Stimulated activated CD8-positive, alpha-beta memory T cell treated with anti-CD3 and anti-CD28 coated beads, Interleukin-7, amount 100 ng/mL, for 1 hour (primary cell): ENCODE measurements around the gene CDK15.
"Not testable (repeated sequence)": the region's sequence is repeated elsewhere in the genome, so short reads cannot be mapped to it uniquely, and the experiment has no call there.

ENCODE experiments used
- DNase-seq, 2 donors: peaks; one replicate each; pipeline ENCODE4 v3.0.0-alpha.2; 2020; ENCODE audit warnings: low read depth in 2 of 2

Gene CDK15

GRCh38 chr2:201828220-201828619 is 21.9 kb downstream of the CDK15 start:
- no peak for DNase-seq

DNA sequence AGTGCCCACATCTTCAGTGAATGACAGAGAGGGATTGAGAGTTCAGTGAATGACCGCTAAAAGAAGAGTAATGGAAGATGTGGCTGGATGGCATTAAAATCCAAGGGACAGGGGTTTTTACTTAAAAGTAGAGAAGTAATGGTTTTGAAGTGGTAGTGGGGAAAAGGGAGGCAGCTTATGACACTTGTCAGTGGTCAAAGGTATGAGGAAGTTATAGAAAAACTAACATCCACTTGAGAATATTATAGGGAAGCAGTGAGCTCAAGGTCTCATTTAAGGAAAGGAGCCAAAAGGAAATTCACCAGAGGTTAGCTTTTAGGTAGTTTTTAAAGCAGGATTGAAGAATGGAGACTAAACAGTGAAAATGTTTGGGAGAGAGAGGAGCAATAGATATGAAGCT is 24.3 kb downstream of the CDK15 start:
- DNase-seq: no peak

- no peak for DNase-seq
Measured at GRCh38 chr2:201831469-201831868, 25.1 kb downstream of the CDK15 start.

DNA sequence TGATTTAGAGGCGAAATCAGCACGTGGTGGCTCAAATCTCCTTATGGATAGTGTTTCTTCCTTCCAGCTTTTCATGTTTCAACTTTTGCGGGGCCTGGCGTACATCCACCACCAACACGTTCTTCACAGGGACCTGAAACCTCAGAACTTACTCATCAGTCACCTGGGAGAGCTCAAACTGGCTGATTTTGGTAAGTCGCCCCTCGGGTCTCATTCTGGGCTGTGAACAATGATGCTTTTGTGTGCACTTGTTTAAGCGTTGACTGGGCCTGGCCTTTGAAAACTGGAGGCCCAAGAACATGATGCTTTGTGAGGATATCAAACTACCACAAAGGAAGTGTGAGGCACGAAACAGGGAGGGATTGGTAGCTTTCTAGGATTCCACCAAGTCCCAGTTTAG is 27.4 kb downstream of the CDK15 start:
- no peak for DNase-seq

GRCh38 chr2:201835066-201835465 is 28.7 kb downstream of the CDK15 start:
- no peak for DNase-seq

- DNase-seq: no peak
Measured at GRCh38 chr2:201837391-201837790, 31.1 kb downstream of the CDK15 start.

DNA sequence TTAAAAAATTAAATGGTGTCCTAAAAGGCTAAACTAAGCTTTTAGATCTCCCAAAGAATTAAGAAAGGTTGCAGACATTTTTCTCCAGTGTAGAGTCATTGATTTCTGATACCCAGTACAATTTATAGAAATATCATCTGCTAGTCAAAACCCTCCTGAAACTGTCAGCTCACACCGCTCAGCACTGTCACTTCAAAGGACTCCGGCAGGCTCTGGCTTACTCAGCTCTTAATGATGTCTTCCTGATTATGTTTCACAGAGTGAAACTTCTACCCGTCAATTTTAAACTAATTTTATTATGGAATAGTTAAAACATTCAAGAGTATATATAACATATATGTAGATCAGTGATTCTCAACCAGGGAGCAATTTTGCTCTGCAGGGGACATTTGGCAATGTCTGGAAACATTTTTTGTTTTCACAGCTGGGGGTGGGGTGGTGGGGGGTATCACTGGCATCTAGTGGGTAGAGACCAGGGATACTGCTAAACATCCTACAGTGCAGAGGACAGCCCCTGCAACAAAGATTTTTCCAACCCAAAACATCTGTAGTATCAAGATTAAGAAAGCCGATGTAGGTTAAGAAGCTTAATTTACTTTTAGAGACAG is 31.6 kb downstream of the CDK15 start:
- no peak for DNase-seq

DNA sequence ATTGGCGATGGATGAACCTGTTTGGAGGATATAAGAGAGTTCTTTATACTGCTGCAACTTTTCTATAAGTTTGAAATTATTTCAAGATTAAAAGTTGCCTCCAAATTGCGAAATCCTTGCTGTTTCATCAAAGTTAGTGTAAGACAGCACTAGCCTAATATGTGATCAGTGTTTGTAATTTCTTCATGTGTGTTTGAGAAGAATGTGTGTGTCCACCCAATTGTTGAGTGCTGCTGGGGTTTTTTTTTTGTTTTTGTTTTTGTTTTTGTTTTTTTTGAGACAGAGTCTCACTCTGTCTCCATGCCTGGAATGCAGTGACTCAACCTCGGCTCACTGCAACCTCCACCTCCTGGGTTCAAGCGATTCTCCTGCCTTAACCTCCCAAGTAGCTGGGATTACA is 33.4 kb downstream of the CDK15 start:
- DNase-seq: no peak

- DNase-seq: no peak
Measured at GRCh38 chr2:201840726-201841125, 34.4 kb downstream of the CDK15 start.

DNA sequence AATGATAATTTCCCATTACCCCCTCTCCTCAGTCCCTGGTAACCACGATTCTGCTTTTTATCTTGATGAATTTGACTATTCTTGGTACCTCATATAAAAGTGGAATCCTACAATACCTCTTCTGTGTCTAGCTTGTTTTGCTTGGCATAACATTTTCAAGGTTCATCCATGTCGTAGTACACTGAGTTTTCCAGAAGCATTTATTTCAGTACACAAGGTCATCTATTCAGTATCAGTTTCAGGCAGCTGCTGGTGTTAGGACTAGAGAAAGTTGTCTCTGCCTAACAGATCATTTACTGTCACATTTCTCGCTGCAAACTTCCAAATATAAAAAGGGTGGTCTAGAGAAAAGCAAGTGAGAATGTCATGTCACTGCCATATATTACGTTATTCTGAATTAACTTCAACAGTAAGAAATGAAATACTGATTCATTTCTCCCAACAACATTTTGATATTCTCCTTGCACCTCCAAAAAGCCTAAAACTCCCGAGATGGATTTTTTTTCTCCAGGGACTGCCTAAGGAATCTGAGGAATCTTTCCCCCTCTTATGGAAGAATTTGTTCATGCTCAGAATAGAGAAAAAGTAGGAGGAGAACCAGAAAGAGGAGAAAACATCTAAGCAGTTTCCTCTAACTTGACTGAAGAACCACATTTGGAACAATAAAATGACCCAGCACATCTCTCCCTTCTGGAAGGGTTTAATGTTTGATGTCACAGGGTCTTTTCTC is 36.0 kb downstream of the CDK15 start:
- DNase-seq: no peak

DNA sequence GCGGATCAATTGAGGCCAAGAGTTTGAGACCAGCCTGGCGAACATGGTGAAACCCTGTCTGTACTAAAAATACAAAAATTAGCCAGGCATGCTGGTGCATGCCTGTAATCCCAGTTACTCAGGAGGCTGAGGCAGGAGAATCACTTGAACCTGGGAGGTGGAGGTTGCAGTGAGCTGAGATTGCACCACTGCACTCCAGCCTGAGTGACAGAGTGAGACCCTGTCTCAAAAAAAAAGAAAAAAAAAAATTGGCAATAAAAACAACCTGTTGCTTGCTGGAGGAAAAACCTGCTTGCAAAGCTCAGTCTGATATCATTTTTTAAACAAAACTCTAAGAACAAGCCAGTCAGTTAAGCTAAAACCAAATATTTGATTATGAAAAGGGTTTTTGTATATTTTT is 38.6 kb downstream of the CDK15 start:
- DNase-seq: not testable (repeated sequence)

DNA sequence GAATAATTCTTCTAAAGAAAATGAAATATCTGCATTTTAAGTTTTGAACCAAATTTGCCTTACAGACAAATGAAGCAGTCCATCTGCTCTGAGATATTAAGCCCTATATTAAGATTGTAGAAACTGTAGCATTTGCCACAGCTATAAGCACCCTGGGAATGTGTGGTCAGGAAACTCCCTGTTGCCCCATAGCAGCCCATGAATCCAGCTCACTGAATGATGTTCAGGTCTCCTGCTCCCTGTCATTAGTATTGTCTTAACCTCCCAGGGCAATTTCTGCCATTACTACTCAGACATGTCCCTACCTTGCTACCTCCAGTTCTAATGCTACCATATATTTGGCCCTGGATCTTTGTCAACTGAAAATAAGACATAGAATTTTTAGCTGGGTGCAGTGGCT is 41.1 kb downstream of the CDK15 start:
- DNase-seq: no peak

- DNase-seq: no peak
Measured at GRCh38 chr2:201852462-201852861, 46.1 kb downstream of the CDK15 start.

GRCh38 chr2:201852878-201853415 is 46.6 kb downstream of the CDK15 start:
- DNase-seq: no peak

DNA sequence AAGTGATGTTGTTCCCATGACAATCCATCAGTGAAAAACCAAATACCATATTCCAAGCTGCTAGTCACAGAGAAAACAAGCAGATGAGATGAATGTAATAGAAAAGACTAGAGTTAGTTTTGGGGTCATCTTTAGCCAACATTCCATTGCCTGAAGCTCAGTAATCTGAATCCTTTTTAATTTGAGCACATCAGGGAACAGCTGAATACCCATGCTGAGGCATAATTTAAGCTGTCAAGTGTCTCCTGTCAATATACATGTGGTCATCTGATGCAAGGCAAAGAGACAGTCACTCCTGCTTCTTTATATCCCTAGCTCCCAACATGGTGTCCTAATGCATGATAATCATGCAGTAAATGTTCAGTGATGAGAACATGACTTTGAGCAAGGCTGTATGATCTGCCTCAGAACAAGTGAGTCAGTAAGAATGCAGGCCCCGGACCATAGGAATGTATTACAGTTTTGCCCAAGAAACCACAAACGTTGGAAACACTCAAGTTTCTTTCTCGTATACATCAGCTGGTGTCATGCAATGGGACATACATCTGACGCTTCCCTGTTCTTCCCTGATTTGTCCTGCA is 48.0 kb downstream of the CDK15 start:
- no peak for DNase-seq

DNA sequence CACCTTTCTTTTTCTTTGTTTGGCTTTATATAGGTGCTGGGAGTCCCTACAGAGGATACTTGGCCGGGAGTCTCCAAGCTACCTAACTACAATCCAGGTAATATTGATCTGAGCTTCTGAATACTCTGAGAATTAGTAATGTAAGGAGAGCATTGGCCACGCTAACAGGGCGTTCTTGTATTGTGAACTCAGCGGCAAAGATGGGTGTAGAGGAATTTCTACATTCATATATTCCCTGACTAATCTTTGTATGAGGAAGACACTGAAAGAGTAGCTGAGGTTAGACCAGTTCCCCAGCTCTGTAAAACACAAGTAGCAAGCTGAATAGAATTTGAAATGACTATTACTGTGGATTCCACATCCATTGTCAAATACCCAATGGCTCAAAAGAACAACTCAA is 48.5 kb downstream of the CDK15 start:
- no peak for DNase-seq

DNA sequence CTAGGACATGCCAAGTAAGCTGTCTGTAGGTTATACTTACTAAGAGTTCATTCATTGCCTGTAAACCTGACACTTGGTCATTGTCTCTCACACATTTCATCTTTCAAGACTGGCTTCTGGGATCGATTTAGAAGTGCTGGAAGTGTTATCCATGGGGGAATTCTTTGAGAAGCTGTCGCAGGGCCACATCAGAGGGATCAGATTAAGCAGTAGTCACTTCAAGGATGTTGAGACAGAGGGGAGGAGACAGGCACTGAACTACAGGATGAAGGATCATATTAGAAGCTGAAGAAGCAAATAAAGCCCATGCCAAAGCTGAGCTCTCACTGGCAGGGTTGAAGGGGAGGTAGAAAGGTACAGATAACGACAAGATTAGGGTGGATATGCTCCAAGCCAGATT is 49.0 kb downstream of the CDK15 start:
- no peak for DNase-seq

GRCh38 chr2:201857326-201857725 is 51.0 kb downstream of the CDK15 start:
- DNase-seq: no peak

DNA sequence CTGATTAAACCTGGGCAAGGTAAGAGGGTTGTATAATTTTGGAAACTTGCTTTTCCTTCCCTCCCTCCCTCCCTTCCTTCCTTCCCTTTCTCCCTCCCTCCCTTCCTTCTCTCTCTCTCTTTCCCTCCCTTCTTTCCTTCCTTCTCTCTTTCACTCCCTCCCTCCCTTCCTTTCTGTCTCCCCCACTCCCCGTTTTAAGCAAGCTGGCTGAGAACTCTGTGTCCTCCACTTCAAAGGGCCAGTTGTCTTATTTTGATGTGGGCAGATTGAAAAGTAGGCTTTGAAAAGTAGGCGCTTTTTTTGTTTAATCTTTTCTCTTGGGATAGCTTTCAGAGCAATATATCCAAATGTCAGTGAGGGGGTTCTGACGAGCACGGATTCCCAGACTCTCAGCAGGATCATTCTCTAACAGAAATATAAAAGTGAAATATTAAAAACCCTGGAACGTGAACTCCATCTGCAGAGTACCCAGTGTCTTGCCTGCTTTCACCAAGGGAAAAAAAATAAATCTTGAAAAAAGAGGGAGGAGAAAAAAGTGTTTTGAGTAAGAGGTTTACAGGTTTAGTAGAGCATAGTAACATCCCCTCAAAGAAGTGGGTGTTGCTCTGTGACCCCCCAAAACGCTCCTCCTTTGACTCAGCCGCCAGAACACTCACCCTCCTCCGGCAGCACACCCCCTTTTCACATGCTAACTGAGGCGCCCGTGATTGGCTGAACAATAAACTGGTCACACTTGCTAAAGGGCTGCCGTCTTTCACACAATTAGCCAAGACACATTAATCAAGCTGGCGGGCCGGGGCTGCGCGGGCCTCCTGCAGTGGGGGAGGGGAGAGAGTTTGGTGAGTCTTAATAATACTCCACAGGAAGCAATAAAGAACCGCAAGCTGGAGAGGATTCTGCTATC is 52.2 kb downstream of the CDK15 start:
- no peak for DNase-seq

- no peak for DNase-seq
Measured at GRCh38 chr2:201859949-201860348, 53.6 kb downstream of the CDK15 start.

- DNase-seq: no peak
Measured at GRCh38 chr2:201860636-201861066, 54.3 kb downstream of the CDK15 start.

DNA sequence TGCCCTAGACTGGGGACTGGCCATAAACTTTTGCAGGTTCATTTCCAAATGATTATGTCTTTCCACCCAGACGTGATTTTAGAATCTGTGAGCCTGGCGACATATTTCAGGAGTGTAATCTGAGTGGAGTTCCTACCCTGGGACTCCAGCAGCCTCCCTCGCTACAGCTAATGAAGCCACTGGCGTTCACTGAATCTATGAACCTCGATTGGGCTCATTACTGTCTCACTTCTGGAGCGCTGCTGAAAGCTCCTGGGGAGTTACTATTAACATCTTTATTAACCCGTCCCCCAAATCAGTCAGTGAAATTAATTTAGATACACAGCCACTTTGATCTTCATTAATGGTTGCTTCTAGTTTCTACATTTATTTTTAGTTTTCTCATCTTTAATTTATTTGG is 56.5 kb downstream of the CDK15 start:
- no peak for DNase-seq
